ENCODE data around the gene CLEC4F.
"Not testable (repeated sequence)": the region's sequence is repeated elsewhere in the genome, so short reads cannot be mapped to it uniquely, and the experiment has no call there.

Gene CLEC4F

GRCh38 chr2:70826696-70827350 lies 6.4 kb upstream of the CLEC4F start:
- FAIRE-seq = no peak

- FAIRE-seq = no peak
Measured at GRCh38 chr2:70823249-70823648, 2.9 kb upstream of the CLEC4F start.

GRCh38 chr2:70822843-70823242 lies 2.4 kb upstream of the CLEC4F start:
- FAIRE-seq = no peak

GRCh38 chr2:70817284-70817954 lies 3.0 kb downstream of the CLEC4F start:
- FAIRE-seq = no peak

- no peak for FAIRE-seq
Measured at GRCh38 chr2:70816726-70817125, 3.7 kb downstream of the CLEC4F start.

- FAIRE-seq = no peak
Measured at GRCh38 chr2:70808983-70809958, 11.1 kb downstream of the CLEC4F start.

GRCh38 chr2:70807828-70808118 lies 12.6 kb downstream of the CLEC4F start:
- no peak for FAIRE-seq

GRCh38 chr2:70807102-70807827 lies 13.1 kb downstream of the CLEC4F start:
- no peak for FAIRE-seq

GRCh38 chr2:70806620-70807019 lies 13.8 kb downstream of the CLEC4F start:
- FAIRE-seq = no peak

- FAIRE-seq = no peak
Measured at GRCh38 chr2:70806013-70806412, 14.4 kb downstream of the CLEC4F start.

- no peak for FAIRE-seq
Measured at GRCh38 chr2:70801607-70802263, 18.7 kb downstream of the CLEC4F start.

- no peak for FAIRE-seq
Measured at GRCh38 chr2:70799706-70800105, 20.7 kb downstream of the CLEC4F start.

- not testable (repeated sequence) for FAIRE-seq
Measured at GRCh38 chr2:70797996-70798395, 22.4 kb downstream of the CLEC4F start.

- no peak for FAIRE-seq
Measured at GRCh38 chr2:70797506-70797905, 22.9 kb downstream of the CLEC4F start.

GRCh38 chr2:70796262-70796661 lies 24.1 kb downstream of the CLEC4F start:
- FAIRE-seq = no peak

- no peak for FAIRE-seq
Measured at GRCh38 chr2:70795164-70795995, 25.0 kb downstream of the CLEC4F start.

GRCh38 chr2:70793450-70793849 lies 26.9 kb downstream of the CLEC4F start:
- FAIRE-seq = no peak

GRCh38 chr2:70790136-70790828 lies 30.1 kb downstream of the CLEC4F start, which contains the start of gene FIGLA:
FIGLA (minus strand) TSS chr2:70790643; CDS start chr2:70790638, 5 bp downstream.
- FAIRE-seq = no peak

GRCh38 chr2:70789304-70790135 lies 30.9 kb downstream of the CLEC4F start:
- FAIRE-seq = no peak
